ENCODE data around the gene TTC34. TPM values are rescaled to one million over a fixed set of nuclear protein-coding genes. Genes with fewer than 3 reads are reported as not detected.

TTC34 gene
- total RNA-seq, 1 experiment from 2014 or later, result 1.7 TPM

- H4K20me1 ChIP-seq (ENCODE audit: insufficient read depth), result no peaks in the 10 kb centered on the region
- no TSS peak for BruUV-seq (replicated peaks)
- no peaks in the 10 kb centered on the region for H3K36me3 ChIP-seq (ENCODE audit: low read depth)
- no peak overlapping the region for H3K27ac ChIP-seq
- H3F3A ChIP-seq (ENCODE audit: insufficient read depth, low read depth), result no peaks in the 10 kb centered on the region
- H3K79me2 ChIP-seq (ENCODE audit: low read depth), result no peaks in the 10 kb centered on the region
- DNase-seq, result no peak
- H3K9me3 ChIP-seq (ENCODE audit: insufficient read depth, low read depth), result no peaks in the 10 kb centered on the region
- intact Hi-C loops (cut with micrococcal nuclease; ENCODE audit: unreplicated experiment), result no loop called here
- H3K4me1 ChIP-seq (replicated peaks; ENCODE audit: insufficient read depth), result no peaks in the 10 kb centered on the region
- ChIA-PET POLR2A (ENCODE audit: unreplicated experiment) (no interaction called here), CTCF (no interaction called here)
- H3K9me2 ChIP-seq (ENCODE audit: insufficient read depth), result no peaks in the 10 kb centered on the region
- peaks cover 90% of the 10 kb centered on the region for H3K27me3 ChIP-seq (ENCODE audit: insufficient read depth, low read depth)
- no peak overlapping the region for H3K4me2 ChIP-seq
- H3K4me3 ChIP-seq, result no peak overlapping the region
- H2AFZ ChIP-seq, result no peak overlapping the region
- TF ChIP-seq EZH2 (IDR thresholded peaks at IDR 0.05; ENCODE audit: low read depth) (no peak), CTCF (conservative IDR thresholded peaks at IDR 0.05) (no peak)
Measured at GRCh38 chr1:2833454-2834145, 32.1 kb upstream of the TTC34 start.

- Histone ChIP-seq H3F3A (ENCODE audit: insufficient read depth, low read depth) (no peaks in the 10 kb centered on the region), H3K27ac (no peak overlapping the region), H3K4me3 (no peak overlapping the region), H3K27me3 (ENCODE audit: insufficient read depth, low read depth) (peaks cover 86% of the 10 kb centered on the region), H3K36me3 (ENCODE audit: low read depth) (no peaks in the 10 kb centered on the region), H3K9me2 (ENCODE audit: insufficient read depth) (no peaks in the 10 kb centered on the region), H3K4me2 (no peak overlapping the region), H4K20me1 (ENCODE audit: insufficient read depth) (no peaks in the 10 kb centered on the region), H2AFZ (no peak overlapping the region), H3K4me1 (replicated peaks; ENCODE audit: insufficient read depth) (no peaks in the 10 kb centered on the region), H3K79me2 (ENCODE audit: low read depth) (no peaks in the 10 kb centered on the region), H3K9me3 (ENCODE audit: insufficient read depth, low read depth) (no peaks in the 10 kb centered on the region)
- CTCF ChIA-PET, result no interaction called here
- no peak for TF ChIP-seq CTCF (conservative IDR thresholded peaks at IDR 0.05)
- TF ChIP-seq EZH2 (IDR thresholded peaks at IDR 0.05; ENCODE audit: low read depth), result no peak
- DNase-seq, result no peak
- POLR2A ChIA-PET (ENCODE audit: unreplicated experiment), result no interaction called here
- no TSS peak for BruUV-seq (replicated peaks)
- intact Hi-C loops (cut with micrococcal nuclease; ENCODE audit: unreplicated experiment), result no loop called here
Measured at GRCh38 chr1:2832506-2833453, 31.3 kb upstream of the TTC34 start.

GRCh38 chr1:2831596-2832212 lies 30.2 kb upstream of the TTC34 start:
- H3F3A ChIP-seq (ENCODE audit: insufficient read depth, low read depth), result no peaks in the 10 kb centered on the region
- no peak overlapping the region for H3K4me2 ChIP-seq
- H3K4me3 ChIP-seq, result no peak overlapping the region
- H3K36me3 ChIP-seq (ENCODE audit: low read depth), result no peaks in the 10 kb centered on the region
- CTCF ChIA-PET, result no interaction called here
- H3K4me1 ChIP-seq (replicated peaks; ENCODE audit: insufficient read depth), result no peaks in the 10 kb centered on the region
- intact Hi-C loops (cut with micrococcal nuclease; ENCODE audit: unreplicated experiment), result no loop called here
- BruUV-seq (replicated peaks), result no TSS peak
- POLR2A ChIA-PET (ENCODE audit: unreplicated experiment), result no interaction called here
- DNase-seq, result no peak
- H3K9me3 ChIP-seq (ENCODE audit: insufficient read depth, low read depth), result no peaks in the 10 kb centered on the region
- H2AFZ ChIP-seq, result no peak overlapping the region
- no peak overlapping the region for H3K27ac ChIP-seq
- TF ChIP-seq EZH2 (IDR thresholded peaks at IDR 0.05; ENCODE audit: low read depth) (no peak), CTCF (conservative IDR thresholded peaks at IDR 0.05) (no peak)
- H3K27me3 ChIP-seq (ENCODE audit: insufficient read depth, low read depth), result peaks cover 86% of the 10 kb centered on the region
- H4K20me1 ChIP-seq (ENCODE audit: insufficient read depth), result no peaks in the 10 kb centered on the region
- H3K9me2 ChIP-seq (ENCODE audit: insufficient read depth), result no peaks in the 10 kb centered on the region
- no peaks in the 10 kb centered on the region for H3K79me2 ChIP-seq (ENCODE audit: low read depth)

All from PC-9 (cell line).